Measurements from ENCODE around the gene TAB3.

DNA sequence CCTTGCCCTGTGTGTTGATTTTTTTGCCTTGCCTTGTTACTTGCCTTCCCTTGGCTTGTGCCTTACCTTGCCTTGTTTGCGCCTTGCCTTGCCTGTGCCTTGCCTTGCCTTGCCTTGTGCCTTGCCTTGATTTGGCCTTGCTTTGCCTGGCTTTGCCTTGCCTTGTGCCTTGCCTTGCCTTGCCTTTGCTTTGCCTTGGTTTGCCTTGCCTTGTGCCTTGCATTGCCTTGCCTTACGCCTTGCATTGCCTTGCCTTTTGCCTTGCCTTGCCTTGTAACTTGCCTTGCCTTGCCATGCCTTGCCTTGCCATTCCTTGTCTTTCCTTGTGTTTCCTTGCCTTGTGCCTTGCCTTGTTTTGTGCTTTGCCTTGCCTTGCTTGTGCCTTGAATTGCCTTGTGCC is 94.6 kb downstream of the TAB3 start:
- TF ChIP-seq GATA2 (IDR thresholded peaks at IDR 0.05; ENCODE audit: low read depth, low read length) (no peak), GATA3 (IDR thresholded peaks at IDR 0.05; ENCODE audit: low read depth, low read length) (no peak)
